Left ventricle myocardium superior (tissue), 1 donor: Measurements from ENCODE around the gene KRT79. TPM values are rescaled to one million over a fixed set of nuclear protein-coding genes. Genes with fewer than 3 reads are reported as not detected.

Source experiments
- ATAC-seq: fragments of 200-7000 bp; cut with Tn5 transposase; one replicate; pipeline ENCODE4 v1.9.1; 2020; ENCODE audit warnings: mild to moderate bottlenecking, moderate library complexity
- DNase-seq: peaks from one replicate; pipeline ENCODE4 v3.0.0-alpha.2; 2020
- intact Hi-C: fragments of 100-400 bp; cut with micrococcal nuclease; formaldehyde crosslinking; loops from one replicate; pipeline ENCODE4 v1.11.0; 2022
- total RNA-seq: library from RNA; stranded (reverse); fragmentation: NEBNext Ultra II Directional; extraction: Animal tissue kit (Norgen Biotek cat#: 25700); gene quantifications from one replicate; pipeline ENCODE4 v1.2.1, GENCODE V29; 2021
- donor health status: DM: no; HTN: yes; CAD: no; lungs with severe emphysema.

Gene KRT79
- total RNA-seq, 1 donor from 2014 or later = not detected

DNA sequence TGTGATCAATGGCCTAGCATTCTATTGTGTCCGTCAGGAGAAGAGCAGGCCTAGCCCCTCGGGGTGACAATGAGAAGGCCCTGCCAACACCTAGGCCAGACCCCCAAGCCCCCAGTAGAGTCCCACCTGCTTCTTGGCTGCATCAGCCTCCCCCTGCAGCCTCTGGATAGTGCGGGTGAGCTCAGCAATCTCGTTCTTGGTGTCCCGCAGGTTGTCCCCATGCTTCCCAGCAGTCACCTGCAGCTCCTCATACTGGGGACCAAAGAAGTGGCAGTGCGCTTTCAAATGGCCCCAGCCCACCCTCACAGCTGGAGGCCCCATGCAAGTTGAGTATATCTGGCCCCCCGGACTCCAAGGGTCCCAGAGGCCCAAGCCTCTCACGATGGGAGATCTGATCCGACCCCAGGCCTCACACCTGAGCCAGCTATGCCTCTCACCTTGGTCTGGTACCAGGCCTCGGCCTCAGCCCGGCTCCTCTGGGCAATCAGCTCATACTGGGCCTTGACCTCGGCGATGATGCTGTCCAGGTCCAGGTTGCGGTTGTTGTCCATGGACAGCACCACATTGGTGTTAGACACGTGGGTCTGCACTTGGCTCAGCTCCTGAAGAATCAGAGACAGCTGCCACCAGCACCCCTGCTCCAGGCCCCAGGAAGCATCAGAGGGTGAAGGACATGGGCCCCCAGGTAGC lies 10.2 kb downstream of the KRT79 start:
- no peak for ATAC-seq

GRCh38 chr12:52822771-52823510 lies 11.2 kb downstream of the KRT79 start:
- no peak for ATAC-seq
- DNase-seq = no peak
- intact Hi-C loops = no loop called here

More for the DNA sequence above, 10.2 kb downstream of the KRT79 start:
- DNase-seq = no peak
- intact Hi-C loops = no loop called here

DNA sequence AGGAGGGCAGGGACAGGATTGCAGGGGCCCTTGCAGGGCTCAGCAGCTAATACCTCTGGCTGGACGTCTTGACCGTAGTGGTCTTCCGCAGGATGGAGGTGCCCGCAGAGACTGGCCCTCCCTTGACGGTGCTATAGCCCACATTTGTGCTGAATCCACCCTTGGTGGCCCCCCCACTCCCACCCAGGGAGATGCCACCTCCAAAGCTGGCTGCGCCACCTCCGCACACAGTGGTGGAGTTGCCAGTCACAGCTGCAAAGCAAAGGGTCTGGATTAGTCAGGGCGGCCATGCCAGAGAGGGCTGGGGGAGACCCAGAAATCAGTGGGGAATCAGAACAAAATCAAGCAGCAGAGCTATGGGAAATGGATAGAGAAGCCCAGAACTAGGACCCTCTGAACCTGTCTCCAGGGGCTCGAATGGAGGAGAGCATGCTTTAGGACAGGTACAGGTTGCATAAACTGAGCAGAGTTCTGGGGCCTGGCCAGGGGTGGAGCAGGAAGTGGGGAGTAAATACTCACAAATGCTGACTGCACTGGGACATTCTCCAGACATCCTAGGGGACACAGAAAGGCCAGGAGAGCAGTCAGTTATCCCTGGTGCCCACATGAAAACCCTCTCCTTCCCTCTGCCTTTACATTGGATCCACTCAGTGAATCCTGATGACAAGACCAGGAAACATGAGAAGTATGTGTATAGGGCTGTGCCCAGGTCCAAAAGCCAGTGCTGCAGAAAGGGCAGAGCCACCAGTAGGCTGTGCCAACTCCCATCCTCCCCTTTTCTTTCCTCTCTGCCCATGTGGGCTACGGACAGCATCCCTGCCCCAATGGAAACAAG lies 12.1 kb downstream of the KRT79 start:
- ATAC-seq = no peak
- DNase-seq = no peak
- intact Hi-C loops = no loop called here

DNA sequence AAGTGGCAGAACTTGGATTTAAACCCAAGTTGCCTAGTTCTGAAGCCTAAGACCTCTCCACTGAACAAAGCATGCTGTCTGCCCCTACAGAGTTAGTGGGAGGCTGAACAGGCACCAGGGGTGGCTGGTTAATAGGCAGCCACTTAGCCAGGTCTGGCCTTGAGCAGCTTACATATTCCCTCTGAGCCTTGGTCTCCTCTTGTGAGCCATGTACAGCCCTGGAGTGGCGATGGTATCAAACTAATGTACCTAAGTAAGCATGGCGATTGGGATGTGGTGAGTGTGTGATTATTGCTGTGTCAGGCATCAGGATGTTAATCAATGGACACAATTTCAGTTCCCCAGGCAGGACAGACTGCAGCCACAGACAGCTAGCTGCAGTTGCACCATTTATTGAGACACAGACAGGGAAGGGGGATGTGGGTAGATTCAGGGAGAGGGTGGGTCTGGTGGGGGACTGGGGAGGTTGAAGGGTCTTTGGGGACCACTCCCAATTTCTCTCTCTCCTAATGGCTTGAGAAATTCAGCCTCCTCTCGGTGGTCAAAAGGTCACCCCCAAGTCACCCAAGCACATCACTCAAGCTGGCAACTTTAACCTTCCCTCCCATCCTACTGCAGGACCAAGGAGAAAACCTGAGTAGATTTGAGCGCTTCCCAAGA lies 12.9 kb downstream of the KRT79 start:
- ATAC-seq (no peak), DNase-seq (no peak)
- intact Hi-C loops = no loop called here

- ATAC-seq (no peak), DNase-seq (no peak)
- intact Hi-C loops = no loop called here
These were observed 13.6 kb downstream of the KRT79 start for GRCh38 chr12:52820521-52820920.

DNA sequence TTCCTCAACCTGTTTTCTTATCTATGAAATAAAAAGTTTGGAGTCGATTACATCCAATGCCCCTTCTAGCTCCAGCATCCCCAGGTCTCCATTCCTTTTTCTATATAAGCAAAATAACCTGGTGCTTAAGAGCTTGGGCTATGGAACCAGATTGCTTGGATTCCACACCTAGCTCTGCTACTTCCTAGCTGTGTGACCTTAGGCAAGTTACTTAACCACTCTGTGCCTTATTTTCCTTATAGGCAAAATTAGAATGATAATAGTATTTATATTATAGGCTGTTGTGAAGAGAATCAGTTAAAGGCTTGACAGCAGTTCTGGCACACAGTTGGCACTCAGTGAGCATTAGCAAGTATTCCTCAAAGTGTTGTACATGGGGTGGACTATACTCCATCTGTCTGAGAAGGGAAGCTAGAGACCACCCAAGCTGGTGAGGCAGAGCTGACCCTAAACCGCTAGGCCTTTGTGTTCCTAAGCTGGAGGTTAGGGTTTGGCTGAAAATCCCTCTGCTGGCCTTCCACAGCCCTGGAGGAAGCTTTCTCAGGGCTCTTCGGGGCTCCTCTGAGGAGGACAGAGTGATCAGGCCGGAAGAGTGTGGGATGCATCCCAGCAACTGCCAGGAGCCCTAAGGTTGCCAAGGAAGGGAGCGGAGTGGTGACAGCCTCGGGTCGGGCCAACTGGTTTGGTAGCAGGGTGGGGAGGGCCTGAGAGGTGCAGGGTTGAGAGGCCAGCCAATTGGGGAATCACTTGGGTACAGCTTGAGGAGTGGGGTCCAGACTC lies 14.2 kb downstream of the KRT79 start:
- intact Hi-C loops = no loop called here
- DNase-seq (no peak), ATAC-seq (no peak)

GRCh38 chr12:52818887-52819420 lies 15.2 kb downstream of the KRT79 start:
- intact Hi-C loops = no loop called here
- DNase-seq = no peak
- ATAC-seq = no peak

DNA sequence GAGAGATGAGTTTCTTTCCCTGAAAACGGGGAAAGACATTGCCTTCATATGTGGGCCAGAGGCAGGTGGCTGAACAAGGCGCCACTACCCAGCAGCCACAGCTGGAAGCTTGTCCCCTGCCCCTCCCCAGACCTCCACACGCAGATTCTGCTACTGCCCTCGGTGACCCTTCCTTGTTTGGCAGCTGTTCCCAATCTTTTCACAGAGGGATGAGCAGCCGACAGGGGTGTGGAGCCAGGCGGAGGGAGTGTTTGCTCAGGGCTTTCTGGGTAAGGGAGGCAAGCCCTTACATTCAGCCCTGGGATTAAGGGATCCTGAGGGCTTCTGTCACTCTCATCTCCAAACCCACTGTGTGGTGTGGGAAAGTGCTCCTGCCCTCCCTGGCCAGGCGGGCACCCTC lies 15.7 kb downstream of the KRT79 start:
- no peak for DNase-seq
- intact Hi-C loops = no loop called here
- ATAC-seq = no peak

GRCh38 chr12:52817699-52818238 lies 16.3 kb downstream of the KRT79 start:
- ATAC-seq (no peak), DNase-seq (no peak)
- intact Hi-C loops = no loop called here

GRCh38 chr12:52817003-52817698 lies 17.0 kb downstream of the KRT79 start:
- no peak for DNase-seq
- no peak for ATAC-seq
- intact Hi-C loops = no loop called here

DNA sequence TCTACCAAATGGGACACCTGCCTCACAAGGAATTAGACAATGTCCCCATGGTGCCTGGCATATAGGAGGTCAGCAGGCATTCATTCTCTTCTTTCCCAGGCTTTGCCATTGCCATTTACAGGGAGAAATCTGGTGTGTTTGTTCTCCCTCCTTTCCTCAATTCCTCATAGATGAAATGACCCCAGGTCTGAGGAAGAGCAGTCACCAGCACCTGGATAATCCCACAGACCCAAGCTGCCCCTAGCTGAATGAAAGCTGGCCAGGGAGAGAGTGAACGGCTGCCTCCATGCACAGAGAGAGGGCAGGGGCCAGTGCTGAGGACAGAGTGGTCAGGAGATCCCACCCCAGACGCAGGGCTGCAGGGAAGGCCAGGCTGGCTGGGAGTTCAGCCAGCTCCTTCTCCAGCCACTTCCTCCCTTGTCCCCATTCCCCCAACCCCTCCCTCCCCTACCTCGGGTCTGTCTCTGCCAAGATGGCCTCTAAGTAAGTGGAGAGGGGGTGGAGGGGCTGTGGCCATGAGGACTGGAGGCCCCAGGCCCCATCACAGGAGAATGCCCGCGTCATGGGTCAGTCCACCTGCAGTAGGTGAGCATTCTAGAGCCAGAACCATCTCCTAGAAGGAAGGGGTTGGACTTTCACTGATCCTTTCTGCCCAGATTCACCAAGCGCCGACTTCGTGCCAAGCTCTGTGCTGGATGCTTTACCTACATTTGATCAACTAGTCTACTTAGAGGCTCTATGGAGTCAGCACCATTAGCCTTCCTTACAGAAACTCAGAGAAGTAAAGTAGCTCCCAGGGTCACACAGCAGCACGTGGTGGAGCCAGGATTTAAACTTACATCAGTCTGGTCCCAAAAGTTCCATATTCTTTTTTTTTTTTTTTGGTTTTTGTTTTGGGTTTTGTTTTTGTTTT lies 18.2 kb downstream of the KRT79 start:
- ATAC-seq (no peak), DNase-seq (no peak)
- intact Hi-C loops = no loop called here

DNA sequence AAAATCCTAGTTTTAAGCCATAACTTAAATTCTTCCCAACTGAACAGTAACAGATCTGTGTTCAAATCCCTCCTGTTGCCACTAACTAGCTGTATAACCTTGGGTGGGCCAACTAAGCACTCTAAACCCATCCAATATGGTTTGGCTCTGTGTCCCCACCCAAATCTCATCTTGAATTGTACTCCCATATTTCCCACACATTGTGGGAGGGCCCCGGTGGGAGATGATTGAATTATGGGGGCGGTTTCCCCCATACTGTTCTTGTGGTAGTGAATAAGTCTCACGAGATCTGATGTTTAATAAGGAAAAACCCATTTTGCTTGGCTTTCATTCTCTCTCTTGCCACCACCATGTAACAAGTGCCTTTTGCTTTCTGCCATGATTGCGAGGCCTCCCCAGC lies 18.9 kb downstream of the KRT79 start:
- no peak for ATAC-seq
- intact Hi-C loops = no loop called here
- no peak for DNase-seq

DNA sequence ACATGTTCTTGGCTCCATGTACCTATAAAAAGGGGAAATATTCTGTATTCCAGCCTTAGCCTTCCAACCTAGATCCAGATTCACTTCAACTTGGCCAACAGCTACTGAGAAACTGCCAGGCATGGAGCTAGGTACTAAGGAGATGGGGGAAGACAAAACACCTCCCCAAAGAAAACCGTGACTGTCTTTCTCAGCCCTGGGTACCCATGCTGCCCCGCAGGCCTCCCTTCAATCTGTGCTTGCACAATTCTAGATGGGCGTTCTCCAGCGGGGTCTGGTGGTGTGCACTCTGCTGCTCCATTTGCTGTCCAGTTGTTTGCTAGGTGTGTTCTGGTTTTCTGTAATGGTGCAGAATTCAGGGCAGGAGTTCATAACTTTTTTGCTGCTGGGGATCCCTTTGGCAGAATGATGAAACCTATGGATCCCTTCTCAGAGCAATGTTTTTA lies 19.4 kb downstream of the KRT79 start:
- ATAC-seq (no peak), DNase-seq (no peak)
- intact Hi-C loops = no loop called here

DNA sequence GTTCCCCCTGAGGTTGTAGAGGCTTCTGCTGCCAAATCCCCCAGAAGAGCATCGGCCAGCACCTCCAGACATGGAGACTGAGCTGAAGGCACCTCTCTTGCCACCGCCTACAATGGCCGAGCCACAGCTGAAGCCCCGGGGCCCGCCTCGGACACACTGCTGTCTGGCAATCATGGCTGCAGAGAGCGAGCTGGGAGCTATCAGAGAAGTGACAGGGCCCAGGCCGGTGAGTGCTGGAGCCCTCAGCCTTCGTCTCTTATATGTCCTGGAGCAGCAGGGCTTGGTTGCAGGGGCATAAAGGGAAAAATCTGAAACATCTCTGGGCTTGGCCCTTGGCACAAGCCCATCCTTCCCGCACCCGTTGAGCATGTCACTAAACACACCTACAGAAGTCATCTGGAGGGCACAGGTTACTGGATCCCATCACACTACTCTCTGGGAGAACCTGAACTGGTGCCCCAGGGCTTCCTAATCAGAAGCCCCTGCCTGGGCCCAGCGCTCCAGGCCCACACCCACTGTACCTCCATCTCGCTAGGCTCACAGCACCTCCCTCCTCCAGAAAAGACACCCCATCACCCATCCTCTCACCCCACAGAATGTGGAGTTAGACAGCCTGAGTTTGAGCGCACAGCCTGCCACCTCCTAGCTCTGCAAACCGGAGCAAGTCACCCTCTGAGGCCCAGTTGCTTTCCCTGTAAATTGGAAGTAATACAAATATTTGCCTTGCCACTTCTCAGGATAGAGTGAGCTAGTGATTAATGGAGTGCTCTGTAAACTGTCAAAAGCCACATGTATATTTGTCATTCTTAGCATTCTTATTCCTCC lies 20.0 kb downstream of the KRT79 start, which contains the start of gene KRT4:
KRT4 (minus strand) TSS at position 232 of the 825 bp plus-strand sequence; CDS start at position 174, 58 bp downstream.
- ATAC-seq (no peak), DNase-seq (no peak)
- intact Hi-C loops = no loop called here

- no peak for DNase-seq
- intact Hi-C loops = no loop called here
- ATAC-seq = no peak
These were observed 20.8 kb downstream of the KRT79 start for GRCh38 chr12:52813203-52813819.
